ENCODE data around the gene SPEM1.

Gene SPEM1

GRCh38 chr17:7403043-7403726 lies 16.9 kb upstream of the SPEM1 start:
- DNase-seq = no peak

DNA sequence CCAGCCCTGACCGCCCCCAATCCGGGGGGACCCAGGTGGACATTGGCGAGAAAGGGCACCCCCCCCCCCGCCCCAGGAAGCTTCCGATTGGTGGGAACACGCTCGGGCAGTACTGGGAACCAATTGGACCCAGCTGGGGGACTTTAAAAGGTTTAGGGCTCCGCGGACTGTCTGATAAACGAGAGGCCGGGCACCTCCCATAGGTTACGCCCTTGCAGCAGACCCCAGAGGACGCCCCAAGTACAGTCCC lies 16.5 kb upstream of the SPEM1 start:
- no peak for DNase-seq

DNA sequence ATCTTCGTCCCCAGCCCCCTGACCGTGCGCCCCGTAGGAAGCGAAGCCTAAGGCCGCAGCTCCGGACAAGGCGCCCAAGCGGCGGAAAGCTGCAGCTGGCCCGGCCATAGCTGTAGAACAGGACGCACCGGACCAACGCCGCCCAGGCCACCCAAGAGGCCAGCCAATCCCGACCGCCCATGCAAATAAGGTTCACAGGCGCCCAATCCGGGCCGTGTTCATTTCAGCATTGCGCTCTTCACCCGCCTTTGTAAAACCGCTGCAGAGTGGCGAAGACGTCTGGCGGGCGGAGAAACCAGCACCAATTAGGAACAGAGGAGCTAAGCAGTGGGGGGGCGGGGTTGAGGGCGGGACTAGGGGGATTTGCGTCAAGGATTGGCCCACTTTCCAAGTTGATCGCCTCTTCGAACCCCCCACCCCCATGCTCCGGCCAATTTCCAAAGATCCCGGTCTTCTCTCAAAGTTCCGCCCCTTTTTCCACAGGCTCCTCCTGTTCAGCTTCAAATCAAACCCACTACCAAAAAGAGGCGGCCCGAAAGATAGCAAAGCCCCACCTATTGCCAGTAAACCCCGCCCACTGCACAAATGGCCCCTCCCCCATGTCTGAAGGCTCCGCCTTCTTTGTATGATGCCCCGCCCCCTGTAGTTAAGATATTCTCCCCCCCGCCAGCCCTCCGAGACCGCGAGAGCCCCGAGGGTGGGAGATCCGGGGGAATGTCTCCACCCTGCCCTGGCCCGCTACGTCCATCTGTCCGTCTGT lies 16.0 kb upstream of the SPEM1 start, which contains the start of gene TMEM256:
TMEM256 (minus strand) TSS at position 121 of the 760 bp plus-strand sequence; CDS start at position 108, 13 bp downstream.
- peak; percentile 100 for DNase-seq

GRCh38 chr17:7404737-7405349 lies 15.3 kb upstream of the SPEM1 start:
- DNase-seq = no peak

GRCh38 chr17:7405350-7406234 lies 14.5 kb upstream of the SPEM1 start:
- no peak for DNase-seq

GRCh38 chr17:7406235-7406825 lies 13.8 kb upstream of the SPEM1 start:
- DNase-seq = no peak

DNA sequence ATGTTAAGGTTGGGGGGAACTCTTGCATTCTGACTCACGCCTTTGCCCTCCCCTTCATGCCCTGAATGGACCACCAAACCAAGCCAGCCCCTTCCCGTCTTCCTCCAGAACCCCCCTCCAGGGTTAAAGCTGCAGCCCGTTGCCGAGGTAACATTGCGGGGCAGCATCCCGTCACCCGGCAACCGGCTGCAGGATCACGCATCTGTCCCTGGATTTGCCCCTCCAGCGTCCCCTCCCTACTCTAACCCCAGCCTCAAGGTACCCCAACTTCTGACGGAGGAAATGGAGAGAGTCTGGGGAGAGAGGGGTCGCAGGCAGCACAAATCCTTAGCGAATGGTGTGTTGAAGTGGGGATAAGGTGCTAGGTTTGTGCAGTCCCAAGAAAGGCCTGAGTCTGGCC lies 13.0 kb upstream of the SPEM1 start:
- DNase-seq = no peak

DNA sequence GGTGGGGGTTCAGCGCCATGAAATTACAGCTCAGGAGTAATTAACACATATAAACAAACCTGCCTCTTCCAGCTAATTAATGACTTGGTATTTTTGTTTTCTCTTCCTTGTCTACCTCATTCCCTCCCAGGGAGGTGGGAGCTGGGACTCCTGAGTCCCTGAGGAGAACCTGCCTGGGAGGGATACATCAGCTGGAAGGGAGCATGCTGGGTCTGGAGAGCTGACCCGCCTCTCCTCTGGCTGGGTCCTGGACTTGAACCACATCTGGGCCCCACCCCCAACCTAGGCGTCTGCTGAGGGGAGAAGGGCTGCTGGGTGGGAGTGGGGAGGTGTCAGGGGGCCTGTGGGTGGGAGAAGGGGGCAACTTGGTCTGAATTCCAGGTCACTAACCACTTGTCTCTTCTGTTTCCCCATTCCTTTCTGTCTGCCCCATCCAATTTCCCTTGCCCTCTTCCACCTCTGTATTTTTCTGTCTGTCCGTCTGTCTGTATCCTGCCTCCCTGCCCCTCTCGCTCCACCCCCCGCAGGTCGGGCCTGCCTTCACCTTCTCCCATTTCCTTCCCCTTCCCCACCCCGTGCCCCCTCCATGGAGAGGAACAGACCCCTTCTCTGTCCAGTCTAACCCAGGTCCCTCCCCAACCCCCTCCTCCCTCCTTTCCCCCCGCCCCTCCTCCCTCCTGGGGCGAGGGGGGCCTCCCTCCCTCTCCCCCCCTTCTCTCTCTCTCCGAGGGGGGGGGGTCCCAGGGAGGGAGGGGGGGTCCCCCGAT lies 12.5 kb upstream of the SPEM1 start, which contains the start of gene NLGN2:
NLGN2 (plus strand) TSS at position 361 of the 767 bp plus-strand sequence. CDS start 411 bp downstream, outside the sequence.
- no peak for DNase-seq

DNA sequence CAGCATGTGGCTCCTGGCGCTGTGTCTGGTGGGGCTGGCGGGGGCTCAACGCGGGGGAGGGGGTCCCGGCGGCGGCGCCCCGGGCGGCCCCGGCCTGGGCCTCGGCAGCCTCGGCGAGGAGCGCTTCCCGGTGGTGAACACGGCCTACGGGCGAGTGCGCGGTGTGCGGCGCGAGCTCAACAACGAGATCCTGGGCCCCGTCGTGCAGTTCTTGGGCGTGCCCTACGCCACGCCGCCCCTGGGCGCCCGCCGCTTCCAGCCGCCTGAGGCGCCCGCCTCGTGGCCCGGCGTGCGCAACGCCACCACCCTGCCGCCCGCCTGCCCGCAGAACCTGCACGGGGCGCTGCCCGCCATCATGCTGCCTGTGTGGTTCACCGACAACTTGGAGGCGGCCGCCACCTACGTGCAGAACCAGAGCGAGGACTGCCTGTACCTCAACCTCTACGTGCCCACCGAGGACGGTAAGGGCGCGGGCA lies 11.8 kb upstream of the SPEM1 start:
- no peak for DNase-seq

DNA sequence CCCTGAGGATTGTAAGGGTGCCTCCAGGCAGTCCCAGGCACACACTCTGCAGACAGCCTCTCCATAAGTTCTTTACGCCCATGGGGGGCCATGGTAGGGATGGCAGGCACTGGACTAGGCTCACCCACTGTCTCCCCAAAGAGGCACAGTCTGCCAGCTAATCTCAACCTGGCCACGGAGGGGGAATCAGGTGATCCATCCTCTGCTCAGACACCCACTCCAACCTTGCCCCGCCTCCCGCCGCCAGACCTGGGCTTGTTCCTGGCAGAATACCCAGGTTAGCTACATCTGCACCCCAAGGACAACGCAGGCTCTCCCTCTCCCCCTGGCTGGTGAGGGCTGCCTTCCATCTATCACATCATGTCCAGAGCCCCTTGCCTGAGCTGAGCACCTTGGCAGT lies 11.3 kb upstream of the SPEM1 start:
- DNase-seq = no peak

- DNase-seq = no peak
Observed at GRCh38 chr17:7409716-7410115, 10.4 kb upstream of the SPEM1 start.

DNA sequence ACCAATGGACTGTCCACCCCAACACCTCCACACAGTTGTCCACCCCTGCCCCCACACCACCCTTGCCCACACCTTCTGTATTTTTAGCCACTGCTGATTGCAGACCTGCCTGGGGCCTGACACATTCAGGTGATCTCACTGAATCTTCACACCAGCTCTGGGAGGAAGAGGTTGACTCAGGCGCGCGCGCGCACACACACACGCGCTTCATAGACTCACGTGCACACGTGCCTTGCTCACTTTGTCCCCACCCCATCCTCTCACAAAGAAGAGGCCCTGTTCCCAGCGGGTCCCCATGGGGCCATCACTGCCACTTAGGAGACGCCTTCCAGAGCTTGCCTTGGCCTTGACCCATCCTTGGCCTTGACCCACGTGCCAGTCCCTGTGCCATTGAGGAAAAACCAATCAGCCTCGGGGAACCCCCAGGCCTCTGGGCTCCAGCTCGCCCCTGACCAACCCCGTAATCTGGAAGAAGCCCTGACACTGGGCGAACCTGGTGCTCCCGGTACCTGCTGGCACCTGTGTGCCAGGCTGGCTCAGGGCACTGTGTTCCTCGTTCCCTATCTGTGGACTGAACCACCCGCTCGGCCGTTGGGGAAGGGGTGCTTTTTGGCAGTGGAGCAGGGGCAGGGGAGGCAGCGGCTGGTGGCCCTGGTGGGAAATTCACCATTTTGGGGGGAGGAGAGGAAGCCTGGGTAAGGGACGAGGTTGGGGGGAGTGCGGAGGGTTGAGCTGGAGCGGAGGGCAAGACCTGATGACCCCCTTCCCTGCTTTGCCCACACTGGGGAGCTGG lies 9.3 kb upstream of the SPEM1 start:
- no peak for DNase-seq

DNA sequence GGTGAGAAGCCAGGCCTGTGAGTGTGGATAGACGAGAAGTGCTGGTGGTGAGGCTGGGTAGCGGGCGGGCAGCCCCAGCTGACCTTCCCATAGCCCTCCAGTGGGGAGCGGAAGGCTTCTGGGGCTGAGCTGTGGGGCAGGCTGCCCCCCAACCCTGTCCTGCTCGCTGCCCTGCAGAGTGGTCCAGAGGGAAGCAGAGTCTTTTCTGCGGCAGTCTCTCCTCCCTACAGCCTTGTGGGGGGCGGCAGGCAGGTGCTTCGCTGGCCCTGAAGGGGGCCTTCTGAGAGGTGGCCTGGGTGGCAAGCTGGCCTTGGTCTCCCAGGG lies 8.7 kb upstream of the SPEM1 start:
- no peak for DNase-seq

GRCh38 chr17:7413346-7413985 lies 6.7 kb upstream of the SPEM1 start:
- DNase-seq = no peak

GRCh38 chr17:7414837-7415236 lies 5.3 kb upstream of the SPEM1 start:
- DNase-seq = no peak

GRCh38 chr17:7415784-7416183 lies 4.3 kb upstream of the SPEM1 start:
- no peak for DNase-seq

GRCh38 chr17:7416323-7416722 lies 3.8 kb upstream of the SPEM1 start:
- DNase-seq = no peak

GRCh38 chr17:7417056-7417655 lies 3.0 kb upstream of the SPEM1 start:
- no peak for DNase-seq

- no peak for DNase-seq
Observed at GRCh38 chr17:7418472-7419152, 1.5 kb upstream of the SPEM1 start.

DNA sequence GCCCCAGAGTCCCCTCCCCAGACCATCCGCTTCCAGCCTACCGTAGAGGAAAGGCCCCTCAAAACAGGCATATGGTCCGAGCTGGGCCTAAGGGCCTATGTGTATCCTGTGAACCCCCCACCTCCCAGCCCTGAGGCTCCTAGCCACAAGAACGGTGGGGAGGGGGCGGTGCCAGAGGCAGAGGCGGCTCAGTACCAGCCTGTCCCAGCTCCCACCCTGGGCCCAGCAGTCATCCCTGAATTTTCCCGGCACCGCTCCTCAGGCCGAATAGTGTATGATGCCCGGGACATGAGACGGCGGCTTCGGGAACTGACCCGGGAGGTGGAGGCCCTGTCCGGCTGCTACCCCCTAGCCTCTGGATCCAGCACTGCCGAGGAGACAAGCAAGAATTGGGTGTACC lies 1.1 kb downstream of the SPEM1 start:
- DNase-seq = no peak
